GM18526 (cell line): Measurements from ENCODE around the gene PAQR4.

Source experiments
- POLR2A ChIP-seq: IDR thresholded peaks from 3 replicates; pipeline ENCODE4 v1.6.1; 2011; ENCODE audit not compliant: insufficient read length; ENCODE audit errors: extremely low read depth

The PAQR4 gene

DNA sequence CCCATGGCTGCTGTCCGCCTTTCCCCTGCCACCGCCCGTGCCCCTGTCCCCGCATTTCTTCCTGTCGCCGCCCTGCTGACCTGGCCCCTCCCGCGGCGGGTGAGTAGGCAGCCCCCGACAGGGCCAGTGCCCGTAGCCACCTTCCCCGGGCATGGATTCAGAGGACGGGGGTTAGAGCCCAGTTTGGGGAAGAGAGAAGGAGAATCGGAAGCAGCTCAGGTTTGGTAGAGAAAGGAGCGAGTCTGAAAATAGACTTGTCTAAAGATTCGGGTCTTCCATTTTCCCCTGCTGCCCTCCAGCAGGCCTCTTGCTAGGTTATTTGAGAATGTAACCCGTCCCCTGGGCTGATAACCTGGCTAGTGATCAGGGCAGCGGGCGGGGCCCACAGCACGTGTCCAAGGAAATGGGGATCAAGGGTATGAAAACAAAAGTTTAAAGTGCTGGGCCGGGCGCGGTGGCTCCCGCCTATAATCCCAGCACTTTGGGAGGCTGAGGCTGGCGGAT, 35.7 kb downstream of the PAQR4 start:
- peak; percentile 15 for TF ChIP-seq POLR2A

DNA sequence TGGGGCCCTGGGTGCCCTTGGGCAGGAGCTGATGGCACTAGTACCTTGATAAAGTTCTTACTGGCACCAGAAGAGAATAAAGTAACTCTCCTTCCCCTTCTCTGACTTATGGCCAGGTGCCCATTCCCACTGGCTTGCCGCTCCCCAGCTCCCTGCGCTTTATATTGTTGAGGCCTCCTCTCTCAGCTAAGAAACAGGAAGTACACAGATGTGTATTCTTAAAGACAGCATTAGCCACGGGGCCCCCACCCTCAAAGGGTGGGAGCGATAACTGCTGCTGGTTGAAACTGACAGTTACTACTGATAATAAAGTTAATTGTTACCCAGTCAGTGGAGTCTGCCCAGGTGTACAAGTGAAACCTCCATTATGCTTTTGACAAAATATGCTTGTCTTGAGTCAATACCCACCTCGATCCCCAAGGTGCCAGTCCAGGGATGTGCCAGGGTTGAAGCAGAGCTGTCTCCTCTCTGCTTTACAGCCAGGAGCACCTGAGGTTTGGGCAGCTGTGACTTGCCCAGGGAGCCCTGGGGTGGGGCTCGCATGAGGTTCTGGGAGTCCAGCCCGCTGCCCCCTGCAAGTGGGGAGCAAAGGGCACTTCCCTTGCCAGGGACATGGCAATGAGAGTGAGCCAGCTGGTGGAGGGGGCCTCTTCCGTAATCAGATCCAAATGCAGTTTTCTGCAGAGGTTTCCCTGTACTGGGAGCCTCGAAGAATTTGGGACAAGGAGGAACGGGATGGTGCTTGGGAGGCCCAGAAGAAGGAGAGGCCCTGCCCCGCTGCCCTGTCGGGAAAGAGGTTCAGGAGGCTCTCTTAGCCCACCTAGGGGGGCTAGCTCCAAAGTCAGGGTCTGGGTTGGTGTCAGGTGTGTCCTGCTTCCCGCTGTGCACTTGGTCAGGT, 38.2 kb downstream of the PAQR4 start:
- no peak for TF ChIP-seq POLR2A

DNA sequence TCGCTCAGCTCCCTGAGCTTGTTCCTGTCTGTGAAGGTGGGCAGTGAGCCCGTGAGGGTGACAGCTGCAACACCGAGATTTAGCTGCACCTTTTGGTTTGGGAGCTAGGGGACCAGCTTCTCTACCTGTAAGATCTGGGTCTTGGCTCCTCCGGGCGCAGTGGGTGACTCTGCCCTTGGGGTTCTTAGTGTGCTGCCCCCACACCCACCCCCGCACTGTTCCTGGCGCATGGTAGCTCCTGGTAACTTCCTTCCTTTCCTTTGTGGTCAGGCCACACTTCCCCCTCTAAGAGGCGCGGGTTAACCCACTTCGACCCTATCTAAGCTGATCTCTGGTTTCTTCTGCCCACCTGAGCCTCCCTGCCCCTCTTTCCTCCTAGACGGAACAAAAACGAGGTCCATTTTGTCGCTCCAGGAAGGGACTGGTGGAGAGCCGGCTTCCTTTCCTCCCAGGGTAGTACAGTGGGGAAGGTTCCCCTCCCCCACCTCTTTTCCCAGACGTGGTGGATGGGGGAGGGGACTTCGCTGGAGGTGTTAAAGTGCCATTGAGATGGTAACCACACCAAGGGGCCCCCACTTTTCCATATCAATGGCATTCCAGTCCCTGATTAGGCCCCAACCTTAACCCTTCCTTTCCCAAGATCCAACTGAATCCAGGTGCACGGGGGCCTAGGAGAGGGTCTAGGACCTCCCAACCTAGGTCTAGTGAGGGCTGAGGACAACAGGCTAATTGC, 39.0 kb downstream of the PAQR4 start:
- no peak for TF ChIP-seq POLR2A

DNA sequence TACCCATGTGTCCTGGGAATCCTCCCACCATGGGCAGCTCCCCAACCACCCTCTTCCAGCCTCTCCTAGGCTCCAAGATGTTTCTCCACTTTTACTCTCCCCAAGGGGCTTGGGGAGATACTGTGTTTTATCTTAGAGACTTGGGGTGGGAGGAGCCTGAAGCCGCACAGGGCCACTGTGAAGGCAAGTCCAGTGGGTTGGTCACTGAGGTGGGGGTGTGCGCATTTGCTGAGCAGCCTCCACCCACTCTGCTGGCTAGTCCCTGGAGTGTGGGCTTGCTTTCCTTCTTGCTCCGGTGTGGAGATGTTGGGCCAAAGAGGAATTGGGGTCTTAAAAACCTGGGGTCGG, 39.5 kb downstream of the PAQR4 start:
- TF ChIP-seq POLR2A, result no peak

DNA sequence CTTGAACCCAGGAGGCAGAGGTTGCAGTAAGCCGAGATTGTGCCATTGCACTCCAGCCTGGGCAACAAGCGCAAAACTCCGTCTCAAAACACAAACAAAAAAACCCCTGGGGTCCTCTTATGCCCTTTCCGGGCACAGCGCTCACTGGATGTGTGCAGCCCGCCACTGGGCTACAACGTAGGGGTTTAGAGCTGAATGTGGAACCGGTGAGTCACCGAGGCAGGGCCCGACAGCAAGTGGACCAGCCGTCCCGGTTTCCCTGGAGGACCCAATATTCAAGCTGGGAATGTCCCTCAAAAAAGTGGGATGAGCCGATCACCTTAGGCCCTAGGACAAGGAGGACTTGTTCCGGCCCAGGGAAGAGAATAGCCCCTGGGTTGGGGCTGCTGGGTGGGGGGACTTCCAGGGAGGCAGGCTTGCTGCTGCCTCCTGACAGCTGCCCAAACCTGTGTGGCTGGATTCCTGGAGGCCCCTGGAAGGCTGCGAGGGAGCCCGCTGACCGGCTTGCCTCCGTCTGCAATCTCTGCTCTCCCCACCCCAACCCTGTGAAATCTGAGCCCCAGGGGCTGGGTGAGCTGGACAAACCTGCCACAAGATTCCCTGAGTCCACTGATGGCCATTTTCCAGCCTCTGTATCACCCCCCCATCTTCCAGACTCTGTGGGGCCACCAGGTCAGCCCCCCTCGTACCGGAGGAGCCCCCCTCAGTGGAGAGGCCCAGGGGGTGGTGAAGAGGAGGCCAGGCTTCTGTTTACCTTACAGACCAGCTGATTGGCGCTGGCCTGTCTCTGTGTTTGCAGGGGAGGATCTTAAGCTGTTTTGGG, 40.6 kb downstream of the PAQR4 start:
- TF ChIP-seq POLR2A, result no peak

DNA sequence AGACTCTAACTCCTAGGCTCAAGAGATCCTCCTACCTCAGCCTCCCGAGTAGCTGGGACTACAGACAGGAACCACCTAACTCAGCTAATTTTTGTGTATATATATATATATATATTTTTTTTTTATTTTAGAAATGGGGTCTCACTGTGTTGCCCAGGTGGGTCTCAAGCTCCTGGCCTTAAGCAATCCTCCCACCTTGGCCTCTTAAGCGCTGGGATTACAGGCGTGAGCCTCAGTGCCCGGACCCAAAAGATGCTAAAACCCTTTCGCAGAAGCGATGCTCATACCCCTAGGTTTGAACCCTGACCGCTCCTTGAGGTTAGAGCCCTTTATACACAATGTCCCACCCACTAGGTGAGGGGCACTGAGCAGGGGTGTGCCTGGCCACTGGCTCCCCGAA, 41.4 kb downstream of the PAQR4 start:
- no peak for TF ChIP-seq POLR2A

DNA sequence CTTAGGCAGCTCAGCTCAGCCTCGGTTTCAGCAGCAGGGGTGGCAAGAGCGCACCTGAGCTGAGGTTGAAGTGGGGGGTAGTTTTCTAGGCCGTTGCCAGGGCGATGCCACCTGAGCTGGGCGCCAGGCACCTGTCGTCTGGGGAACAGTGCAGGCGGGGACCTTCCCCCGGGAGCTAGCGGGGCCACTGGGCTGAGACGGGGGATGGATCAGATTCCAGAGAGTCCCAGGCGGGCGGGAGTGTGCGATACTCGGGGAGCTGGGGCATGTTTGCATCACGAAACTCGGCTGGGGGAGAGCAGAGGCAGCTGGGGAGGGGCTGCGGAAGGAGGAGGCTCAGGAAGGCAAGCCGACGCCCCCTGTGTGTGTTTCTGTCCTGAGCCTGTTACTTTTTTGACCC, 43.1 kb downstream of the PAQR4 start:
- TF ChIP-seq POLR2A, result no peak

DNA sequence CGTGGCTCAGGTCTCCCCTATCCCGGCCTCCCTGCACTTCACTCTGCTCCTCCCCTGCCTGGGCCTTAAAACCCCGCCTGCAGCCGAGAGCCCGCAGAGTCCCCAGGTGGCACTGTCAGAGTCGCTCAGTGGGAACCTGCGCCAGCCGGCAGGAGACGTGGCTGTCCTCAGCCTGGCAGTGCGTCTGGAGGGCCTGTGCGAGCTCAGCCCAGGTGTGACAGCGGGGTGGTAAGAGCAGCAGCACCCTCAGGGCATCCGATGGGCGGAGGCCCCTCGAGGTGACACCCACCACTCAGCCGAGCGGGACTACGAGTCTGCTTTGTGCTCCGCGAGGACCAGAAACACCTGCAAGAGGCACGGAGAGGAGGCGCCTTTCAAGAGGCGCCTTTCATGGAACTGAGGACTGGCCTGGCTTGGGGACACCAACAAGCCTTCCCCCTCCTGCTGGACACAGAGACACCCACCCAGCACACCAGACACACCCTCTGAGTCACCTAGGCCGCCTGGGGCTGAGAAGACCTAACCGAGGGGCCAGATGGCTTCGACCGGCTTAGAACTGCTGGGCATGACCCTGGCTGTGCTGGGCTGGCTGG, 43.8 kb downstream of the PAQR4 start, which contains the start of gene CLDN9:
Gene CLDN9 (plus strand): TSS at position 96 of the 593 bp plus-strand sequence. CDS start 440 bp downstream, at position 536.
- no peak for TF ChIP-seq POLR2A

DNA sequence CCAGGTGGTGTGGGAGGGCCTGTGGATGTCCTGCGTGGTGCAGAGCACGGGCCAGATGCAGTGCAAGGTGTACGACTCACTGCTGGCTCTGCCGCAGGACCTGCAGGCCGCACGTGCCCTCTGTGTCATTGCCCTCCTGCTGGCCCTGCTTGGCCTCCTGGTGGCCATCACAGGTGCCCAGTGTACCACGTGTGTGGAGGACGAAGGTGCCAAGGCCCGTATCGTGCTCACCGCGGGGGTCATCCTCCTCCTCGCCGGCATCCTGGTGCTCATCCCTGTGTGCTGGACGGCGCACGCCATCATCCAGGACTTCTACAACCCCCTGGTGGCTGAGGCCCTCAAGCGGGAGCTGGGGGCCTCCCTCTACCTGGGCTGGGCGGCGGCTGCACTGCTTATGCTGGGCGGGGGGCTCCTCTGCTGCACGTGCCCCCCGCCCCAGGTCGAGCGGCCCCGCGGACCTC, 44.4 kb downstream of the PAQR4 start:
- TF ChIP-seq POLR2A, result no peak

DNA sequence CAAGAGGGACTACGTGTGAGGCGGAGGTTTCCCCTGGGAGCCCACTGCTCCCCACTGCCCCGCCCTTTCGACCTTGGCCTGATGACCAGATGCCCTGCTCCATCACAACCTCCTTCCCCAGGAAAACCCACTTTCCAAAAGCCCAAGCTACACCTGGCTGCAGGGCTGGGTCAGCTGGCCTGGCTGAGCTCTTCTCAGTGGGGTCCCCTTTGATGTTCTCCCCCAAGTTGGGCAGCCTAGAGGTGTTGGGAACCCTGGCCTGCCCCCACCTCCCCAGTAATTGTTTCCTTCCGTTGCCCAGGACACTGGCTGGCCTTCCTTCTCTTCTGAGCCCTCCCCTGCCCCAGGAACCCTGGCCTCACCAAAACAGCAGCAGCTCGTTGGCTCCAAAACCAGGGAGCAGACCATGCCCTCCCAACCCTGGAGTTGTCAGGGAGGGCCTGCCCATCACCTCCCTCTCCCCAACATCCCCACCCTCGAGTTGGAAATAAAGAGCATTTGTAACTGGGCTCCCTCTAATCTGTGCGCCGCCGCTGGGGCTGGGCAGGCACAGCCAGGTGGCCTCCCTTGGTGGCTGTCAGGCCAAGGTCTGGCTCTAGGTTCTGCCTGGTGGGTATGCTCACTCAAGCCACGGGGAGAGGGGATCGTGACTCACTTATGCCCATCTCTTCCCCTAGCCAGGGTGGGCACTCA, 45.0 kb downstream of the PAQR4 start:
- no peak for TF ChIP-seq POLR2A

DNA sequence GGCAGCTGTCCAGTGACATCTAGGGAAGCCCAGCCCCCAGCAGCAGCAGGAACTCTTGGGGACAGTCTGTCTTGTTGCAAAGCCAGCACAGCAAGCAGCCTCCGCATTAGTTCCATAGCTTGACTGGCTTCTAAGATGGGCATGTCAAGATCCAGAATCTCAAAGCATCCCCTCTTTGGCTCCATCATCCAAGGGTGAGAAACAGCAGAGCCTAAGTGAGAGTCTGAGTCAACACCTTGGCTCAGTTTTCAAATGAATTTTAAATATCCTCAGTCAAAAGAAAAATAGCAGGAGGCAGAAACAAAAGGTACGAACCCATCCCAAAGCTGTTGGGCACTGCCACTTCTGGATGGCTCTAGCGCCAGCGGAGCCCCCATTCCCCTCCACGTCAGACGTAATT, 45.8 kb downstream of the PAQR4 start:
- TF ChIP-seq POLR2A, result no peak

DNA sequence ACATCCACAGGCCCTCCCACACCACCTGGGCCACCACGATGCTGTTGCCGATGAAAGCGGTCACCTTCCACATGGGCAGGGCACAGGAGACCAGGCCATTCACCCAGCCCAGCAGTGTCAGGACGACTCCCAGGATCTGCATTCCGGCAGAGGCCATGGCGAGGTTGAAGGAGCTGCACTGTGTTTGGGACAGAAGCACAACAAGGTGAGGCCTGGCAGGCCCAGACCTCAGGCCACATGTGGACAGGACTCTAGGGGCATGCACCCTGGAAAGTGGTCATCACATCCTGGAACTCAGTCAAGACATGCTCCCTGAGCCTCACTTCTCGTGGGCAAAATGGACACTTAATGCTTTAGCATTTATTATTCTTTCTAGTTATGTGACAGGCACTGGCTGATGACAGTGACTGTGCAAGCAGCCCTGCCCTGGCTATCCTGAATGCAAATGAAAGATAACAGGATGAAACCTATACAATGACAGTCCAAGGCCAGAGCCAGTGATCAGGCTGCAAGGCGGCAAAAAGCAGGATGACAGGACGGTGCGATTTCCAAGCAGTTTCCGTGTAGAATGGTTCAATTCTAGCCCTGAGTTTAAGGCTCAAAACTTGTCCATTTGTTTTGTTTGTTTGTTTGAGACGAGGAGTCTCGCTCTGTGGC, 46.8 kb downstream of the PAQR4 start:
- TF ChIP-seq POLR2A, result no peak

DNA sequence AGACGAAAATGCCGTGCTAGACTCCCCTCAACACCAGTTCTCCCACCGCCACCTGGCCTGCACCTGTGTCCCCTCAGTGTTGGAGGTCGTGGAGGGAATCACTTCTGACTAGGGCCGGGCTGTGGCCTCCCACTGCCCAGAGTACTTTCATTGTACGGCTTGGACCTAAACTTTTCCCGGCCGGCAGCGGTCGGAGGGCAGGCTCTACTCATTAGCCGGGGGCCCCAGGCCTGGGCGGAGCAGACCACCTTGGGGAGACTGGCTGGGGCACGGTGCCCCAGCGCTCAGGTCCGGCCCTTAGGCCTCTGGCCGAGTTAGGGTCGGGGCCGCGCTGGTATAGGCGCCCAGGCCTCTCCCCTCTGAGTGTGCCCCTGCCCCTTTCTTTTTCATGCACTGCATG, 48.2 kb downstream of the PAQR4 start:
- TF ChIP-seq POLR2A, result no peak
